Suprapubic skin (tissue), 4 donors: ENCODE data around the gene DNAI1. TPM values are rescaled to one million over a fixed set of nuclear protein-coding genes. Genes with fewer than 3 reads are reported as not detected.

Experiments used
- DNase-seq, 2 donors: peaks; one replicate each; pipeline ENCODE4 v3.0.0-alpha.2; 2019; ENCODE audit warnings: low spot score in 2 of 2
- H3K27ac ChIP-seq: fragments of 200-600 bp; sonication (generic); one replicate; pipeline ENCODE4 v1.5.1; 2019
- H3K27me3 ChIP-seq: fragments of 200-600 bp; sonication (generic); one replicate; pipeline ENCODE4 v1.5.1; 2019
- H3K36me3 ChIP-seq: fragments of 200-600 bp; sonication (generic); one replicate; pipeline ENCODE4 v1.5.1; 2019
- H3K4me1 ChIP-seq: fragments of 200-600 bp; sonication (generic); one replicate; pipeline ENCODE4 v1.5.1; 2019
- H3K4me3 ChIP-seq: fragments of 200-600 bp; sonication (generic); one replicate; pipeline ENCODE4 v1.5.1; 2019; ENCODE audit warnings: mild to moderate bottlenecking
- H3K9me3 ChIP-seq: fragments of 200-600 bp; sonication (generic); one replicate; pipeline ENCODE4 v1.5.1; 2019
- CTCF ChIP-seq, 2 donors: fragments of 200-600 bp in 1 of 2; fragments of 450-650 bp in 1 of 2; sonication (generic) in 1 of 2; IDR thresholded peaks; one replicate each; pipeline ENCODE4 v1.5.1; 2016 to 2019; ENCODE audit warnings: antibody characterized with exemption in 2 of 2, mild to moderate bottlenecking in 1 of 2, moderate library complexity in 1 of 2
- EP300 ChIP-seq: sonication (generic); formaldehyde crosslinking; IDR thresholded peaks from one replicate; pipeline ENCODE4 v1.6.1; 2017; ENCODE audit warnings: antibody characterized with exemption
- POLR2A ChIP-seq, 2 donors: fragments of 450-650 bp; IDR thresholded peaks; one replicate each; pipeline ENCODE4 v1.6.1; 2017; ENCODE audit warnings: antibody characterized with exemption in 2 of 2, mild to moderate bottlenecking in 2 of 2, moderate library complexity in 2 of 2
- POLR2AphosphoS5 ChIP-seq, 3 donors: sonication (generic); formaldehyde crosslinking; IDR thresholded peaks; one replicate each; pipeline ENCODE4 v1.6.1; 2017; ENCODE audit warnings: antibody characterized with exemption in 3 of 3
- WGBS: methylation state at CpG from one replicate; pipeline ENCODE4 v1.1.5; 2018; 5-methylcytosine and 5-hydroxymethylcytosine counted together
- total RNA-seq, 4 donors: library from RNA; depleted of rRNA; stranded (reverse); fragments of >200 nt; gene quantifications; one replicate each; pipeline ENCODE4 v1.1.0, GENCODE V29; 2016

DNAI1 gene
- total RNA-seq, 4 donors from 2014 or later = not detected

GRCh38 chr9:34486572-34486971, 28.0 kb downstream of the DNAI1 start:
- WGBS = 51% methylated on average over 3 of the region's 3 CpGs
- no peak for DNase-seq
- H3K9me3 ChIP-seq = no peaks in the 10 kb centered on the region
- H3K36me3 ChIP-seq = no peaks in the 10 kb centered on the region
- no peak overlapping the region for H3K27ac ChIP-seq
- peaks cover 14% of the 10 kb centered on the region for H3K27me3 ChIP-seq
- no peak overlapping the region for H3K4me3 ChIP-seq
- TF ChIP-seq EP300 (no peak), POLR2A (IDR thresholded peaks at IDR 0.05) (no peak), CTCF (IDR thresholded peaks at IDR 0.05) (no peak), POLR2AphosphoS5 (IDR thresholded peaks at IDR 0.05) (no peak)
- no peaks in the 10 kb centered on the region for H3K4me1 ChIP-seq

- TF ChIP-seq CTCF (IDR thresholded peaks at IDR 0.05) = no peak
- TF ChIP-seq POLR2AphosphoS5 (IDR thresholded peaks at IDR 0.05) = no peak
- no peak for TF ChIP-seq POLR2A (IDR thresholded peaks at IDR 0.05)
- TF ChIP-seq EP300 = no peak
- H3K4me3 ChIP-seq = no peak overlapping the region
- 83% methylated on average over 1 of the region's 1 CpG for WGBS
- H3K27ac ChIP-seq = no peak overlapping the region
- H3K27me3 ChIP-seq = peaks cover 19% of the 10 kb centered on the region
- no peaks in the 10 kb centered on the region for H3K36me3 ChIP-seq
- H3K9me3 ChIP-seq = no peaks in the 10 kb centered on the region
- DNase-seq = peak in 1 of 2 donors; percentile 65
- H3K4me1 ChIP-seq = no peaks in the 10 kb centered on the region
These were observed 31.8 kb downstream of the DNAI1 start for GRCh38 chr9:34490360-34490759.

- peak in 1 of 2 donors; percentile 40 for DNase-seq
- Histone ChIP-seq H3K4me3 (no peak overlapping the region), H3K36me3 (no peaks in the 10 kb centered on the region), H3K27ac (no peak overlapping the region), H3K9me3 (no peaks in the 10 kb centered on the region), H3K4me1 (no peaks in the 10 kb centered on the region), H3K27me3 (peaks cover 19% of the 10 kb centered on the region)
- 79% methylated on average over 3 of the region's 3 CpGs for WGBS
- TF ChIP-seq POLR2A (IDR thresholded peaks at IDR 0.05) (no peak), EP300 (no peak), CTCF (IDR thresholded peaks at IDR 0.05) (no peak), POLR2AphosphoS5 (IDR thresholded peaks at IDR 0.05) (no peak)
These were observed 32.2 kb downstream of the DNAI1 start for GRCh38 chr9:34490760-34491159.

- H3K27ac ChIP-seq = no peak overlapping the region
- DNase-seq = peak in 1 of 2 donors; percentile 45
- H3K4me1 ChIP-seq = no peaks in the 10 kb centered on the region
- no peak overlapping the region for H3K4me3 ChIP-seq
- TF ChIP-seq CTCF (IDR thresholded peaks at IDR 0.05) = no peak
- TF ChIP-seq POLR2AphosphoS5 (IDR thresholded peaks at IDR 0.05) = no peak
- TF ChIP-seq EP300 = no peak
- TF ChIP-seq POLR2A (IDR thresholded peaks at IDR 0.05) = no peak
- peaks cover 19% of the 10 kb centered on the region for H3K27me3 ChIP-seq
- 64% methylated on average over 2 of the region's 2 CpGs for WGBS
- H3K9me3 ChIP-seq = no peaks in the 10 kb centered on the region
- H3K36me3 ChIP-seq = no peaks in the 10 kb centered on the region
These were observed 33.0 kb downstream of the DNAI1 start for GRCh38 chr9:34491596-34491995.

- H3K4me1 ChIP-seq = no peaks in the 10 kb centered on the region
- no peak overlapping the region for H3K27ac ChIP-seq
- H3K4me3 ChIP-seq = no peak overlapping the region
- peaks cover 19% of the 10 kb centered on the region for H3K27me3 ChIP-seq
- no peak for DNase-seq
- 40% methylated on average over 2 of the region's 2 CpGs for WGBS
- H3K36me3 ChIP-seq = no peaks in the 10 kb centered on the region
- TF ChIP-seq EP300 (no peak), POLR2AphosphoS5 (IDR thresholded peaks at IDR 0.05) (no peak), POLR2A (IDR thresholded peaks at IDR 0.05) (no peak), CTCF (IDR thresholded peaks at IDR 0.05) (no peak)
- H3K9me3 ChIP-seq = no peaks in the 10 kb centered on the region
These were observed 33.4 kb downstream of the DNAI1 start for GRCh38 chr9:34492051-34492450.
